ENCODE measurements around the gene TRIM52.
"Not testable (repeated sequence)": the region's sequence is repeated elsewhere in the genome, so short reads cannot be mapped to it uniquely, and the experiment has no call there.

Gene TRIM52

GRCh38 chr5:181214249-181214648 lies 46.7 kb downstream of the TRIM52 start:
- DNase-seq (ENCODE audit: low read depth), result not testable (repeated sequence)

- no peak for DNase-seq (ENCODE audit: low read depth)
These were observed 48.0 kb downstream of the TRIM52 start for GRCh38 chr5:181212934-181213333.

- no peak for DNase-seq (ENCODE audit: low read depth)
These were observed 48.9 kb downstream of the TRIM52 start for GRCh38 chr5:181212080-181212479.

GRCh38 chr5:181211208-181211607 lies 49.7 kb downstream of the TRIM52 start:
- DNase-seq (ENCODE audit: low read depth), result no peak

GRCh38 chr5:181210698-181211097 lies 50.2 kb downstream of the TRIM52 start:
- DNase-seq (ENCODE audit: low read depth), result not testable (repeated sequence)

GRCh38 chr5:181210148-181210547 lies 50.8 kb downstream of the TRIM52 start:
- not testable (repeated sequence) for DNase-seq (ENCODE audit: low read depth)

- not testable (repeated sequence) for DNase-seq (ENCODE audit: low read depth)
These were observed 51.9 kb downstream of the TRIM52 start for GRCh38 chr5:181209006-181209405.

- DNase-seq (ENCODE audit: low read depth), result no peak
These were observed 53.0 kb downstream of the TRIM52 start for GRCh38 chr5:181207960-181208253.

GRCh38 chr5:181207214-181207959 lies 53.6 kb downstream of the TRIM52 start:
- peak; percentile 79 for DNase-seq (ENCODE audit: low read depth)

- no peak for DNase-seq (ENCODE audit: low read depth)
These were observed 54.9 kb downstream of the TRIM52 start for GRCh38 chr5:181205761-181206649.
